Activated CD4-positive, alpha-beta T cell treated with anti-CD3 and anti-CD28 coated beads, Interleukin-2, amount 10 ng/mL, durations not matched to agents 7 days and 5 days (primary cell): Measurements from ENCODE around the gene JUND. TPM values are rescaled to one million over a fixed set of nuclear protein-coding genes. Genes with fewer than 3 reads are reported as not detected.
"Not testable (repeated sequence)": the region's sequence is repeated elsewhere in the genome, so short reads cannot be mapped to it uniquely, and the experiment has no call there.

Experiments
- CTCF ChIA-PET: fragments of 350-600 bp; sonication (Branson Sonifier 250); formaldehyde crosslinking; loops from one replicate; lab custom pipeline; 2021; ENCODE audit warnings: antibody characterized with exemption; lab: Charles Lee
- POLR2A ChIA-PET: fragments of 350-600 bp; sonication (Branson Sonifier 250); formaldehyde crosslinking; loops from one replicate; lab custom pipeline; 2021; ENCODE audit warnings: antibody characterized with exemption; lab: Charles Lee
- DNase-seq: peaks from one replicate; pipeline ENCODE4 v3.0.0-alpha.2; 2020
- H3K27ac Mint-ChIP-seq: one replicate; pipeline ENCODE4 v1.8.0; 2021; ENCODE audit warnings: mild to moderate bottlenecking, moderate library complexity, mixed read lengths
- H3K27me3 Mint-ChIP-seq: one replicate; pipeline ENCODE4 v1.8.0; 2021; ENCODE audit warnings: mixed read lengths
- H3K36me3 Mint-ChIP-seq: one replicate; pipeline ENCODE4 v1.8.0; 2021; ENCODE audit warnings: low read depth, mixed read lengths
- H3K4me1 Mint-ChIP-seq: one replicate; pipeline ENCODE4 v1.8.0; 2021; ENCODE audit warnings: mixed read lengths
- H3K4me3 Mint-ChIP-seq: one replicate; pipeline ENCODE4 v1.8.0; 2021; ENCODE audit warnings: mild to moderate bottlenecking, moderate library complexity, mixed read lengths
- H3K9me3 Mint-ChIP-seq: one replicate; pipeline ENCODE4 v1.8.0; 2021; ENCODE audit warnings: mixed read lengths
- total RNA-seq, 2 experiments: library from RNA; stranded (reverse); gene quantifications; one replicate each; pipeline ENCODE4 v1.2.3, GENCODE V29; 2021

JUND gene
- 100 to 1,000 TPM; 343 to 347 TPM for total RNA-seq

DNA sequence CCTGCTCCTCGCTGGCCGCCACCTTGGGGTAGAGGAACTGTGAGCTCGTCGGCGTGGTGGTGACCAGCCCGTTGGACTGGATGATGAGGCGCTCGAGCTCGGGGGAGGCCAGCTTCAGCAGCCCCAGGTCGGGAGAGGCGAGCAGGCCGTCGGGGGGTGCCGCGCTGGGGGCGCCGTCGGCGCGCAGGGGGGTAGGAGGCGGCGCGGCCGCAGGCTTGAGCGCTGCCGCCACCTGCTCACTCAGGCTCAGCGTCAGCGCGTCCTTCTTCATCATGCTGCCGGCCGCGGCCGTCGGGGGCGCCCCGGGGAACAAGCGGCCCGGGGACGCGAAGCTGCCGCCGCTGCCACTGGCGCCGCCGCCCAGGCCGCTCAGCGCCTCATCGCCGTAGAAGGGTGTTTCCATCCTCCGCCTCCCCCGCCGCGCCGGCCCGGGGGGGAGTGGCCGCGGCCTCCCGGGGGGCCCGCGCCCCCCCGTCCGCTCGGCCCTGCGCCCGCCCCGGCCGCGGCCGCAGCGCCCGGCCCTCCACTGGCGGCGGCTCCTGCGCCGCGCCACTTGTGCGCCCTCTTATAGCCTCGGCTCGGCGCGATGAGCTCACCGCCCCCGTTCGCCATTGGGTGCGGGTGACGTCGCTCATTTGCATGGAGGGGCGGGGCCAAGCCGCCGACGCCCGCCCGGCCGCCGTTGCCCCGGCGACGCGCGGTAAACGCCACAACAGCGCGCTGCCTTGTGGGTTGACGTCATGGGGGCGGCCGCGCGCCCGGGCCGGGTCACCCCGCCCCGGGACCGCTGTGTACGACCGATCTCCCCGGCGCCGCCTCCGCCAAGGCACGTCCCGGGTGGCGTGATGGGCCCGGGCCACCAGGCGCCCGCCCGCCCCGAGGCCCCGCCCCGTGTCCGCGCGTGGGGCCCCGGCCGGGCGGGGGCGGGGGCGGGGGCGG lies at the start of gene JUND:
JUND (minus strand) TSS at position 541 of the 939 bp plus-strand sequence; CDS start at position 403, 138 bp downstream.
- H3K27ac Mint-ChIP-seq, result peak within 1 kb of the TSS; percentile 98
- ChIA-PET CTCF (interaction anchor here (0.5 to 12.7 kb wide), 13 partner anchors 9 to 108 kb away, joined by 3 to 229 read pairs (median 16); partner anchors contain the start of gene LSM4), POLR2A (interaction anchor here (0.6 to 4.9 kb wide), 13 partner anchors 8 to 137 kb away, joined by 3 to 128 read pairs (median 7); partner anchors contain the start of genes LSM4, MPV17L2 and SSBP4)
- DNase-seq, result peak; percentile 97
- H3K36me3 Mint-ChIP-seq, result peaks cover 44% of the 10 kb centered on the region
- peaks cover 50% of the 10 kb centered on the region for H3K4me1 Mint-ChIP-seq
- H3K27me3 Mint-ChIP-seq, result no peaks in the 10 kb centered on the region
- H3K4me3 Mint-ChIP-seq, result peak within 1 kb of the TSS; percentile 86
- H3K9me3 Mint-ChIP-seq, result peaks cover 4% of the 10 kb centered on the region

DNA sequence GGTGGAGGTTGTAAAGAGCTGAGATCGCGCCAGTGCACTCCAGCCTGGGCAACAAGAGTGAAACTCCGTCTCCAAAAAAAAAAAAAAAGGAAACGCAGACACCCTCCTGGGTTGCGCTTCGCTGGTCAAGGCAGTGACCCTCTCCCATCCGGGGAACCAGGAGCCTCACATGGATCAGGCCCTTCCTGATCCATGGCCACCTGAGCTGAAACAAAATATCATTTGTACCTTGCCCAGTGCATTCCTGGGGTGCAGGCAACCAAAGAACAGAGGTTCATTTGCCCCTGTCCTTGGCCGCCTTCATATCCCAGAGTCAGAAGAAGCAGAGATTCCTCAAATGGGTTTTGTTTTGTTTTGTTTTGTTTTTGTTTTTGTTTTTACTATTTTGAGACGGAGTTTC lies 49.4 kb upstream of the JUND start:
- DNase-seq, result no peak
- no peaks in the 10 kb centered on the region for H3K36me3 Mint-ChIP-seq
- POLR2A ChIA-PET, result no interaction called here
- H3K4me1 Mint-ChIP-seq, result peaks cover 13% of the 10 kb centered on the region
- no peak overlapping the region for H3K27ac Mint-ChIP-seq
- CTCF ChIA-PET, result interaction anchor here (1.0 to 10.0 kb wide), 2 partner anchors 55 to 58 kb away, joined by 5 to 162 read pairs; partner anchors contain the start of genes IQCN and JUND
- no peaks in the 10 kb centered on the region for H3K9me3 Mint-ChIP-seq
- H3K27me3 Mint-ChIP-seq, result no peaks in the 10 kb centered on the region
- H3K4me3 Mint-ChIP-seq, result no peak overlapping the region

DNA sequence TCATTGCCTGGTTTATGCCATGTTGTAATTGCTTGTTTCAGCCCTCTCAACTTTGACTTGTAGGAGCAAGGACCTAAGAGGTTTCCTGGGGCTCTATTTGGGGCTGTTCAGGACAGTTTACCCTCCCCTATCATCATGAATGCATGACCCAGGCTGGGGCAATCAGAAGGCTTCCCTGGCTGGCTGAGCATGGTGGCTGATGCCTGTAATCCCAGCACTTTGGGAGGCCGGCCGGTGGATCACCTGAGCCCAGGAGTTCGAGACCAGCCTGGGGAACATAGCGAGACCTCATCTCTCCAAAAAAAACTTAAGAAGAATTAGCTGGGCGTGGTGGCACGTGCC lies 47.6 kb upstream of the JUND start:
- no peak overlapping the region for H3K4me3 Mint-ChIP-seq

DNA sequence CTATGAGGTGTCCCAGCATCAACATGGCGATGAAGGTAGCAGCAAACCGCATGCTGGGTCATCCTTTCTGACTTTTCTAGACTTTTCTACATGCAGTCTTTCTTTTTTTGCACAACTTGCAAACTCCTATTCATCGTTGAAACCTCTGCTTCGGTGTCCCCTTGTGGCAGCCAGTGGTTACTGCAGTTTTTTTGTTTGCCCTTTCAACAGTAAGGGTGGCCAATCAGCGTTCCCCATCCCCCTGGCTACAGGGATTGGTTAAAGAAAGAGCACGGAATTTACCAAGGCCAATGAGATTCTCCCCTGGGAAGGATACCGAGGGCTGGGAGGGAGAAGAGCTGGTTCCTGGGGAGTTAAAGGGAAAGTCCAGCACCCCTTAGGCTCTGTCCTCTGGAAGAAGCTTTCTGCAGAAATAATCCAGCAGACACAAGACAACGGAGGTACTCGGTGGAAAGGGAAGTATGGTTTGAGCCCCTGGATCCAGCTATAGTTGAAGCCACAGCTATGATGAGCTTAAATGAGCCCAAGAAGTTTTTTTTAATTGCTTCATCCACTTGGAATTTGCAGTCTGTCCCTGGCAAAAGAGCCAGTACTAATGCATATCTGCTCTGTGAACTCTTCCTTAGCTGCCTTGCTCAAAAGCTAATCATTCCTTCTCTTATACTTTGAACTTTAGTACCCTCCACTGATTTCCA lies 47.1 kb upstream of the JUND start:
- ChIA-PET CTCF (interaction anchor here (0.6 to 10.0 kb wide), 25 partner anchors 9 to 146 kb away, joined by 3 to 162 read pairs (median 4); partner anchors contain the start of genes IQCN, JUND and SSBP4), POLR2A (interaction anchor here (0.6 to 2.3 kb wide), 3 partner anchors 36 to 54 kb away, joined by 3 to 28 read pairs (median 3); partner anchors contain the start of genes IQCN and JUND)
- Mint-ChIP-seq H3K4me1 (peaks cover 24% of the 10 kb centered on the region), H3K27ac (peak overlapping the region; percentile 51), H3K9me3 (no peaks in the 10 kb centered on the region), H3K36me3 (no peaks in the 10 kb centered on the region), H3K27me3 (no peaks in the 10 kb centered on the region), H3K4me3 (peak overlapping the region; percentile 33)
- DNase-seq, result peak; percentile 94

More for the DNA sequence above, 47.6 kb upstream of the JUND start:
- peaks cover 19% of the 10 kb centered on the region for H3K4me1 Mint-ChIP-seq
- H3K9me3 Mint-ChIP-seq, result no peaks in the 10 kb centered on the region
- peak overlapping the region; percentile 51 for H3K27ac Mint-ChIP-seq
- ChIA-PET POLR2A (interaction anchor here (0.8 to 2.3 kb wide), 2 partner anchors 49 to 55 kb away, joined by 3 to 28 read pairs; partner anchors contain the start of genes IQCN and JUND), CTCF (interaction anchor here (0.6 to 10.0 kb wide), 25 partner anchors 9 to 943 kb away, joined by 3 to 162 read pairs (median 4); partner anchors contain the start of genes IQCN, JUND and SSBP4)
- DNase-seq, result no peak
- H3K36me3 Mint-ChIP-seq, result no peaks in the 10 kb centered on the region
- H3K27me3 Mint-ChIP-seq, result no peaks in the 10 kb centered on the region

DNA sequence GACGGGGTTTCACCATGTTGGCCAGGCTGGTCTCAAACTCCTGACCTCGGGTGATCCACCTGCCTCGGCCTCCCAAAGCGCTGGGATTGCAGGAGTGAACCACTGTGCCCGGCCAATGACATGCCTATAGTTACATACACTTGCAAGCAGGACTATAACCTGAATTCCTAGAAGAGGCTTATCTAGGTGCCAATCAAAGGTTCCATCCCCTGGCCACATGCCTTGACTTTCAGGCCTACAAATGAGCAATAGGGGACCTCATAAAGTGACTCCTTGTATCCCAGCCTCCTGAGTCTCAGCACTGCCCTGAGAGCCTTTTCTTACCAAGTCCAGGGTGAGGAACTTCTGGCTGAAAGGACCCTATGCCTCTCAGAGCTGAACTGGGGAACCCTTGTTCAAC lies 45.4 kb upstream of the JUND start:
- H3K27ac Mint-ChIP-seq, result no peak overlapping the region
- peaks cover 33% of the 10 kb centered on the region for H3K4me1 Mint-ChIP-seq
- no peaks in the 10 kb centered on the region for H3K27me3 Mint-ChIP-seq
- H3K4me3 Mint-ChIP-seq, result no peak overlapping the region
- H3K36me3 Mint-ChIP-seq, result peaks cover 6% of the 10 kb centered on the region
- CTCF ChIA-PET, result interaction anchor here (1.2 to 10.0 kb wide), 3 partner anchors 51 to 118 kb away, joined by 3 to 162 read pairs (median 3); partner anchors contain the start of genes IQCN and JUND
- POLR2A ChIA-PET, result interaction anchor here (1.0 to 1.4 kb wide), 2 partner anchors 46 to 47 kb away, joined by 3 to 4 read pairs; partner anchors contain the start of gene JUND
- DNase-seq, result no peak
- no peaks in the 10 kb centered on the region for H3K9me3 Mint-ChIP-seq

DNA sequence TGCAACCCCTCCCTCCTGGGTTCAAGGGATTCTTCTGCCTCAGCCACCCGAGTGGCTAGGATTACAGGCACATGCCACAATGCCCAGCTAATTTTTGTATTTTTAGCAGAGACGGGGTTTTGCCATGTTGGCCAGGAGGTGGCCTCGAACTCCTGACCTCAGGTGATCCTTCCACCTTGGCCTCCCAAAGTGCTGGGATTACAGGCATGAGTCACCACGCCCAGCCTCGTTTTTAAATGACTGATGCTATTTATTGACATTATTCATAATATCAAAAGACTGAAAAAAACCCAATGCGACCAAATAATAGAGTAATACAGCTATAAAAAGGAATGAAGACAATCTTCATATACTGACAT lies 42.9 kb upstream of the JUND start:
- ChIA-PET CTCF (interaction anchor here (0.6 to 1.0 kb wide), 6 partner anchors 20 to 697 kb away, joined by 3 to 5 read pairs (median 4); no protein-coding TSS in a partner anchor), POLR2A (interaction anchor here (0.6 kb wide), 1 partner anchor 24 kb away, joined by 4 read pairs; no protein-coding TSS in a partner anchor)
- peaks cover 29% of the 10 kb centered on the region for H3K36me3 Mint-ChIP-seq
- peaks cover 54% of the 10 kb centered on the region for H3K4me1 Mint-ChIP-seq
- H3K9me3 Mint-ChIP-seq, DNase-seq, H3K27me3 Mint-ChIP-seq, H3K4me3 Mint-ChIP-seq: not testable (repeated sequence)
- H3K27ac Mint-ChIP-seq, result peak overlapping the region; percentile 97

DNA sequence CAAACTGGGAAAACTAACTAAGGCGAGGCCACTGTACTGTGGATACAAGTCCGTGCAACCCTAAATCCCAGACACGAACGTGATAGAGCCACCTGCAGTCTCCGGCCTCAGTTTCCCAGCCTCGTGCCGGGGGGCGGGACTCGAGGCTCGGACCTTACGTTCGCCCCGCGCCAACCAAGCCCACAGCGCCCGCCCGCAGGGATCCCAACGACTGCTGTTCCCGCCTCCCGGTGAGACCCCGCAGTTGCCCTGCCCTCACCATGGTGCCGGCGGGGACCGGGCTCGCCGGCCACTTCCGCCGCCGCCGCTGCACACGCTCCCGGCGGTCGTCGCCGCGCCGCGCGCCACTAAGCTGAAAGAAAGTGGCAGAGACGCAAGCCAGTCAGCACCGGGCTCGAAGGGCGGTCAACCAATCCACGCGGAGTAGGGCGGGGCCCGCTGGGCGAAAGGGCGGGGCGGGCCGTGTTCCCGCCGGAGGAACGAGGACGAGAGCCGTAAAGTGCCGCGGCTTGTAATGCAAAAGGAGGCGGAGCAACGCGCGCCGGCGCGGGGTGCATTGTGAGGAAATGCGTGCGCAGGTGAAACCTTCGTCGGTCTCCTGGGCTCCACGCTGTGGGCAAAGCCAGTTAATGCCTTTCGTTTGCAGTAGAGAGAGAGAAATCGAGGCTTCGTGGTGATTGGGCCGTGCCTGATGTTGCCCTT lies 41.5 kb upstream of the JUND start, which contains the start of gene LSM4:
LSM4 (minus strand) TSS at position 318 of the 702 bp plus-strand sequence; CDS start at position 262, 56 bp downstream.
- Mint-ChIP-seq H3K4me3 (peak within 1 kb of the TSS; percentile 93), H3K4me1 (peaks cover 56% of the 10 kb centered on the region), H3K27ac (peak within 1 kb of the TSS; percentile 97), H3K36me3 (peaks cover 38% of the 10 kb centered on the region), H3K27me3 (no peaks in the 10 kb centered on the region), H3K9me3 (no peaks in the 10 kb centered on the region)
- ChIA-PET CTCF (interaction anchor here (0.6 to 13.8 kb wide), 10 partner anchors 9 to 581 kb away, joined by 3 to 229 read pairs (median 5); partner anchors contain the start of genes JUND and SSBP4), POLR2A (interaction anchor here (0.7 to 3.4 kb wide), 3 partner anchors 18 to 511 kb away, joined by 3 to 85 read pairs (median 9); partner anchors contain the start of gene JUND)
- DNase-seq, result peak; percentile 100

DNA sequence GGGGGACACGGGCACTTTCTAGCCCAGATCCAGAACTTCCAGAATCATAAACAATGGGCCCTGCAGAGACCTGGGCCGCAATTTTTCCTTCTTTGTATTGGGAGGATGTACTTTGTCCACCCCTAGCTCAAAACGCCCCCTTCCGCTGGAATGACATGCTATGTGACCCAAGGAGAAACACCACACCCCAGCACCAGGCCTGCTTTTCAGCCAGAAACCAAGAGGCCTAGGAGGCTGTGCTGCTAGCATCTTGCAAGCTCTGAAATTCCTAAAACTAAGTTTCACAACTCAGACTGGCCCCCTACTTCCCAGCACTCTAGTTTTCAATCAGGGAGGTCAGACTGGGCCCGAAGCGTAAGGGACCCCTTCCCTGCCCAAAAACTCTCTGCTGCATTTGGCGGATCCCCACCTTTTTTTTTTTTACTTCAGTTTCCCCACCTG lies 40.9 kb upstream of the JUND start:
- Mint-ChIP-seq H3K27me3 (no peaks in the 10 kb centered on the region), H3K4me3 (peak overlapping the region; percentile 93), H3K4me1 (peaks cover 61% of the 10 kb centered on the region), H3K36me3 (peaks cover 38% of the 10 kb centered on the region), H3K9me3 (no peaks in the 10 kb centered on the region), H3K27ac (peak overlapping the region; percentile 97)
- peak; percentile 59 for DNase-seq
- ChIA-PET CTCF (interaction anchor here (0.6 to 13.8 kb wide), 19 partner anchors 10 to 581 kb away, joined by 3 to 229 read pairs (median 4); partner anchors contain the start of genes JUND and SSBP4), POLR2A (interaction anchor here (1.0 to 3.4 kb wide), 5 partner anchors 17 to 47 kb away, joined by 4 to 85 read pairs (median 9); partner anchors contain the start of gene JUND)

DNA sequence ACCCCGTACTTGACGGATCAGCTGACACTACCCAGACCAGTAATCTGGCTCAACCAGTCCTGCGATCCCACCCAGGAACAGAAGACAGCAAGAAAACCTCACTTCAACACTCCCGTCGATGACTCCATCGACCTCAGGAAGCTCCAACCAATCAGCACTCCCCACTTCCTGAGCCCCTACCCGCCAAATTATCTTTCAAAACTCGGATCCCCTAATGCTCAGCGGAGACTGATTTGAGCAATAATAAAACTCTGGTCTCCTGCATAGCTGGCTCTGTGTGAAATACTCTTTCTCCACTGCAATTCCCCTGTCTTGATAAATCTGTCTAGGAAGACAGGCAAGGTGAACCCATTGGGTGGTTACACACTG lies 40.3 kb upstream of the JUND start:
- peaks cover 61% of the 10 kb centered on the region for H3K4me1 Mint-ChIP-seq
- H3K4me3 Mint-ChIP-seq, result peak overlapping the region; percentile 93
- no peaks in the 10 kb centered on the region for H3K9me3 Mint-ChIP-seq
- ChIA-PET CTCF (interaction anchor here (0.6 to 13.8 kb wide), 17 partner anchors 11 to 110 kb away, joined by 3 to 229 read pairs (median 4); partner anchors contain the start of genes JUND and SSBP4), POLR2A (interaction anchor here (0.6 to 3.4 kb wide), 5 partner anchors 17 to 66 kb away, joined by 4 to 85 read pairs (median 6); partner anchors contain the start of gene JUND)
- peak overlapping the region; percentile 97 for H3K27ac Mint-ChIP-seq
- peaks cover 38% of the 10 kb centered on the region for H3K36me3 Mint-ChIP-seq
- no peaks in the 10 kb centered on the region for H3K27me3 Mint-ChIP-seq
- DNase-seq, result peak; percentile 62

DNA sequence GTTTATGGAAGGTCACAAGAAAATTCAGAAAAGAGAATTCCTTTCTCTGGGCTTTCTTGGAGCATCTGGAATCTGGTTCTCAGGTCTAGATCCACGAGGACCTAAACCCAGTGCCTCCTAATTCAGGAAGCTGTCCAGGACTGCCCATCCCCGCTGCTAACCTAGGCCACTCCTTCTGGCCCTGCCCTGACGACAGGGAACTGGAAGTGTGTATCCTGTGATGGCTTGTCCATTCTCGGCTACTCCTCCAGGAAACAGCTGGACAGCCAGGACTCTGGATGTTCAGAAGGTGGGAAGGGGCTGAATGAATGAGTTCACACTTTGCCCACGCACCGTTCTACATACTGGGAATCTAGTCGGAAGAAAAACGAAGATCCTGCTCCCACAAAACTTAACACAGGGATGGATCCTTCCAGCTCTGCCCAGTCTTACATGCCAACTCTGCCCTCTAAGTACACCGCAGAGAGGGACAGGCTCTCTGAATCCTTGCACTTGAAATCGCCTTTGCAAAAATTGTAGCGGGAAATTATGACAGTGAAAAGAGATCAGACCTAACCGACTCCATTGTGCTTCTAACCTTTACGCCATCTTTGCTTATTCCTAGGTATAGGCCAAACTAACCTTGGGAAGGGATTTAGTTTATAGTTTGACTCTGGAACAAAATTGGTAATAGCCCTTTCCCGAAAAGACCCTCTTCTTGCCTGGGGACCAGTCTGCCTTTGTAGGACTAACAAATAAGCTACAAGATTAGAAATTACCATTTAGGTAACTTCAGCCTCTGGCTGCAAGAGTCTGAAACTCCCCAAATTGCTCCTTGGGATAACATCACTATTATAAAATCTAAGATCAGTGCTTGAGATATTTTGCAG lies 39.7 kb upstream of the JUND start:
- no peak for DNase-seq
- Mint-ChIP-seq H3K4me3 (peak overlapping the region; percentile 93), H3K36me3 (peaks cover 38% of the 10 kb centered on the region), H3K27me3 (no peaks in the 10 kb centered on the region), H3K9me3 (no peaks in the 10 kb centered on the region), H3K27ac (peak overlapping the region; percentile 97), H3K4me1 (peaks cover 64% of the 10 kb centered on the region)
- POLR2A ChIA-PET, result interaction anchor here (0.6 to 3.4 kb wide), 6 partner anchors 16 to 67 kb away, joined by 3 to 85 read pairs (median 6); partner anchors contain the start of gene JUND
- CTCF ChIA-PET, result interaction anchor here (1.0 to 13.8 kb wide), 14 partner anchors 11 to 109 kb away, joined by 3 to 229 read pairs (median 4); partner anchors contain the start of genes JUND and SSBP4
